HG03108 (cell line): ENCODE data around the gene TXNL4A.

ENCODE experiments used
- ATAC-seq: cut with Tn5 transposase; IDR thresholded peaks from one replicate; pipeline ENCODE4 v1.9.1; 2021; ENCODE audit warnings: moderate library complexity; ENCODE audit not compliant: unreplicated experiment

TXNL4A gene

DNA sequence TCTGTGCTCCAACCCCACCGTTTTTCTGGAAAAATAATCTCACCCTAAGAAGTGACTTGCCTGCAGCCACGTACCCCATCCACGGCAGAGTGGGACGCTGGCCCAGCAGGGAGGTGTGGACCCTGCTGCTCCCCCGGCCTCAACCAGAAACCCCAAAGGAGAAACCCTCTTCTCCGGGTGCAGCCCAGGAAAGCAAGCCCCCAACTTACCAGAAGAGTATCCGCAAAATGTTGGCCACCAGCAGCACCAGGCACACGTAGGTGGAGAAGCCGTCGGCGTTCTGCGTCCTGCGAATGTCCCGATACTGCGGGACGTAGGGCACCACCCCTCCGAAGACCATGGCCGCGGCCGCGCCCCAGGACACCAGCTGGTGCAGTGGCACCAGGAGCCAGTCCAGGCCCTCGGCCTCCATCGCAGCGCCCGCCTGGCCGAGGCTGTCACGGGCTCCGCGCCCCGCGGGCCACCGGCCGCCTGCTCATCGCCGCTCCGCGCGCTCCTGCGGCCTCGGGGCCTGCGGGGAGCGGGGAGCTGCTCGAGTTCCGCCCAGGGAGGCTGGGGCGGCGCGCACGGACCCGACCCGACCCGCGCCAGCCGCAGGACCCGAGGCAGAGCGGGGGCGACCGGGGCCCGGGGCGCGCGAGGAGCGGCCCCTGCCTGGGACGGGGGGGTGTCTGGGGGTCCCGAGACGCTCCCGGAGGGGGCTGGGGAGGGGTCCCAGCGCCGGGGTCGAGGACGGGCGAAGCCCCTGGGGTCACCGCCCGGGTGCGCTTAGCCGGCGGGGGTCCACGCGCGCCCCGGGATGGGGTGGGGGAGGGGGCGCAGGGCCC lies 37.6 kb downstream of the TXNL4A start:
- peak; percentile 24 for ATAC-seq

DNA sequence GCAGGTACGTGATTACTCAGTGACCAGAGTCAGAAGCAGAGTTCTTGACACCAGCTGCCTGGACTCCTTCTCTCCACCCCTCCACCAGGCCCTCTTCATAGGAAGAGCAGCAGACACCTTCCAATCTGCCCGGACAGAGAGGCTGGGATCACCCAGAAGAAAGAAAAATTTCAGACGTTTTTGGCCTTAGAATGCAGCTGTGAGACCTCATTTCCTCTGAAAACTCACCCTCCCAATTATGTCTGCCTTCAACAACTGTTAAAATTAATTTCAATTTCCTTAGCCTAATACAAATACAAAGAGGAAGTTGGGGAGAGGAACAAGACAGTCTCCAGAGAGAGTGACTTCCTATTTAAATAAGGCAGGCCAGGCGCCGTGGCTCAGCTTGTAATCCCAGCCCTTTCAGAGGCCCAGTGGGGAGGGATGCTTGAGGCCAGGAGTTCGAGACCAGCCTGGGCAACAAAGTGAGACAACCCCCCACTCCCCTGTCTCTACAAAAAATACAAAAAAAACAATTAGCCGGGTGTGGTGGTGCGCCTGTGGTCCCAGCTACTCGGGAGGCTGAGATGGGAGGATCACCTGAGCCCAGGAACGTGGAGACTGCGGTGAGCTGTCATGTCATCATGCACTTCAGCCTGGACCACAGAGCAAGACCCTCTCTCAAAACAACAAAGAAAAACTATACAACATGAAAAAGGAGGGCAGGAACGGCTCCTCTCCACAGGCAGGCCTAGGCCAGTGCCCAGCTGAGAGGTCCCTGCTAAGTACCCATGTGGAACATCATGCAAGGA lies 38.5 kb downstream of the TXNL4A start:
- ATAC-seq, result no peak

GRCh38 chr18:79948719-79949411 lies 39.5 kb downstream of the TXNL4A start:
- ATAC-seq, result no peak

GRCh38 chr18:79947881-79948610 lies 40.3 kb downstream of the TXNL4A start:
- no peak for ATAC-seq

GRCh38 chr18:79947054-79947755 lies 41.2 kb downstream of the TXNL4A start:
- no peak for ATAC-seq

DNA sequence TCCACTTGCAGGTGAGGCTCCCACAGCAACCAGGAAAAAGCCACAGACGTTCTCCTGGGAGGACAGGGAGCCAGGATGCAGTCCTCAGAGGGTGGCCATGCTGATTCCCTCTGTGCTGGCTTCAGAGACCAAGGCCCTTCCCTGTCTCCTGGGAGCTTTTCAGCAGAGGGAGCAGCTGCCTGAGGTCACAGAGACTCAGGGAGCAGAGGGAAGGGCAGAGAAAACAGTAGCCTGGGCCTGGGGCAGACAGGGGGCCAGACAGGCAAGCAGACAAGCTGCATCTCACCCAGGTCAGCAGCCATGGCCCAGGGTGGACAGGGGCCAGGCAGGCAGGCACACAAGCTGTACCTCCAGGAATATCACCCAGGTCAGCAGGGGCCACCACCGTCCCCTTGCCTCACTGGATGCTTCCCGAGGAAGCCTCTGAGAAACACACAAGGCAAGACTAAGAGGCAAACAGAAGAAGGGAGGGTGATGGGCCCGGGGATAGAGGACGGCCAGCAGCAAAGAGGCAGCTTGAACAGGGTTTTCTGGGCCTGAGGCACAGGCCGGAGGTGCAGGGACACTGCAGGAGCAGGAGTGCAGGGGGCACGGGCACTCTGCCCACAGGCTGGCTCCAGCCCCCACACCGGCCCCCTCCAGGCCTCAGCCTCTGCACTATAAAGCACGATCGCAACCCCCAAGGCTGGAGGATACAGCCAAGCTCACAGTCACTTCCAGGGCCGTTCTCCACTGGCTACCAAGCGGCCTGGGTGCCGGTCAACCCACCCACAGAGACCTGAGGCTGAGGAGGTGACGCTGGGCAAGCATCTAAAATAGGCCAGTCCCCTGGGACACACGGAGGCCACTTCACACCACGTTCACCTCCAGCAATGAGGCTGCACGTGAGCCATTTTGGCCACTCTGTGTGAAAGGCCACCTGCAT lies 43.0 kb downstream of the TXNL4A start:
- ATAC-seq, result no peak

DNA sequence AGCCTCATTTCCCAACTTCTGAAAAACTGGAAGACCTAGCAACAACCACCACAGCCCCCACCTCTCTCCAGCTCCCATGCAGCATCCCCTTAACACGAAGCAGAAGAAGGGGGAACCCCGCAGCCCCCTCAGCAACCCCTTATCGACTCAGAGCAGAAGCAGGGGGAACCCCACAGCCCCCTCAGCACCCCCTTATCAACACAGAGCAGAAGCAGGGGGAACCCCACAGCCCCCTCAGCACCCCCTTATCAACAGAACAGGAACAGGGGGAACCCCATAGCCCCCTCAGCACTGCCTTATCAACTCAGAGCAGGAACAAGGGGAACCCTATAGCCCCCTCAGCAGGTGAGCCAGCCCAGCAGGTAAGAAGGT lies 43.6 kb downstream of the TXNL4A start:
- ATAC-seq, result no peak

GRCh38 chr18:79944126-79944731 lies 44.1 kb downstream of the TXNL4A start:
- no peak for ATAC-seq

DNA sequence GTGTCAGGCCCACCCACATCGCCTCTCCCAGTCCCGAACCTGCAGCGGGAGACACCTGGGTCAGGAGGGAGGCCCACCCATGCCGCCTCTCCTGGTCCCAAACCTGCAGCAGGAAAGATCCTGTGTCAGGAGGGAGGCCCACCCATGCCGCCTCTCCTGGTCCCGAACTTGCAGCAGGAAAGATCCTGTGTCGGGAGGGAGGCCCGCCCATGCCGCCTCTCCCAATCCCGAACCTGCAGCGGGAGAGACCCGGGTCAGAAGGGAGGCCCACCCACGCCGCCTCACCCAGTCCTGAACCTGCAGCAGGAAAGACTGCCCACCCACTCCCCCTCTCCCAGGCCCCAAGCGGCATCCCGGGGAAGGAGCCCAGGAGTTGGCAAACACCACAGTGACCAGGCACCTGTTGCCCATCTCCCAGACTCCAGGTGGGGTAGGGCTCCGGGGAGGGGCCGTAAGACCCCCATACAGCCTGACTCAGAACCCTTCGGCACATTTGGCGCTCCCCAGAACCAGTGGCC lies 44.7 kb downstream of the TXNL4A start:
- no peak for ATAC-seq

DNA sequence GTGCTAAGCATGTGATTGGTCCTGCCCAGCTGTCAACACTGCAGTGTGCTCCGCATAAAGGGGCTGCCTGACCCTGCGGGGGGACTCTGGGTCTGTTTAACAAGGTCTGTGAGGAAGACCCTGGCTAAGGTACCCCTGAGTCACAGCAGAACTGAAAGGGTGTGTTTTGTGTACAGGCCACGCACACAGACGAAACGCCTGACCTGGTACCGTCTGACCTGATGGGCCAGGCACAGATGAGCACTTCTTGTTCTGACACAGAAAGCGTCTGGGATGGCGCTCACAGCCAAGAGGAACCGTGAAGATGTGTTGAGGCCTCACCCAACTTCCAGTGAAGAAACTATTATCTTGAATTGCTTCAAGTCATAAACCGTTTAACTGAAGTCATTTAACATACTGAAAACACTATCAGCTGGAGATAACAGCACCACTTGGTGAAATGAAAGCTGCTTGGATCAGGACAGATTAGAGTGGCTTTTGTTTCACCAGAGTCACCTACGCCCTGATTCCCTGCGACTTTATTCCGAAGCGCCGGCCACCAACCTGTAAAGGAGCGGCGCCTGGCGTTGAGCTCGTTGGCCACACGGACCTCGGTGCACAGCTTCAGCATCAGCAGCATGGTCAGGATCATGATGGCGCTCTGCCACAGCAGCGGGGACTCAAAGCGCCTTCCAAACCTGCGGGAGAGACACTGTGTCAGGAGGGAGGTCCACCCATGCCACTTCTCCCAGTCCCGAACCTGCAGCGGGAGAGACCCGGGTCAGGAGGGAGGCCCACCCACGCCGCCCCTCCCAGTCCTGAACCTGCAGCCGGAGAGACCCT lies 45.4 kb downstream of the TXNL4A start:
- ATAC-seq, result no peak

DNA sequence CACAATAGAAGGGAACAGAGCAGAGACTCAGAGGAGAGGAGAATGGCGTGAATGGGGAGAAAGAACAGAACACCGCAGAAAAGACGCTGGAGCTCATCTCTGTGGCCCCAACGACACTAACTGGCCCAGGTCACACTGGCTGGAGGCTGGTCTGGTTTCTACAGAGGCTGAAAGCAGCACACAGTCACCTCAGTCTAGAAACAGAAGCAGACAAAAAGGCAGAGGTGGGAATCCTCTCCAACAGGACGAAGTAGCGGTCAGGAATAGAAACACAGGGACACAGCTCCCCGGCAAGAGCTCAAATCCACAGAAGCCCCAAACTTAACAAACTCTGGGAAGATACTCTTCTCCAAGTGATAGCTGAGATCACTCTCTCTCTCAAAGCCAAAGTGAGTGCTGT lies 46.2 kb downstream of the TXNL4A start:
- no peak for ATAC-seq

GRCh38 chr18:79941473-79942119 lies 46.8 kb downstream of the TXNL4A start:
- ATAC-seq, result no peak

DNA sequence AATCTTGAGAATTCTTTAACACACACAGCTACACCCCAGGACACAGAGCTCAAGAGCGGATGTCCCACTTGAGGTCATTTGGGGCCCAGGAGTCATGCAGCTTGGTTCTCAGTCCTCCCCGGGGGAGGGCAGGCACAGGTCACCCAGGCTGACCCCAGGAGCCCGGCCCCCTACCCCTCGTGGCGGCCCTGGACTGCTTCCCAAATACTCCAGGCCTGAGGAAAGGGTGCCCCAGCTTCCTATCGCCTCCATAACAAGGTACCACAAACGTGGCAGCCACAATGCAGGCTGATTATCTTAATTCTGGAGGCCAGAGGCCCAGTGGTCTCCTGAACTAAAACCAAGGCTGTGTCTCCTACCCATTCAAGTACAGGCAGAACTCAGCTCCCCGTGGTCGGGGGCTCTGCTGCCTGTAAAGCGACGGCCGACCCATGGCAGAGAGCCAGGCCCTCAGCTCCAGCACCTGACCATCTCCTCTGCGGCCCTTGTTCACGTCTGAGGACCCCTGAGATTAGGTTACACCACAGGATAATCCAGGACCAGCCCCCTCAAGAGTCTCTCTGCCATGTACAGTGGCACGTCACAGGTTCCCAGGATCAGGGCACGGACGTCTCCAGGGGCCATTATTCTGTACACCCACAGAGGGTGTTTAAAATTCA lies 47.4 kb downstream of the TXNL4A start:
- ATAC-seq, result no peak

DNA sequence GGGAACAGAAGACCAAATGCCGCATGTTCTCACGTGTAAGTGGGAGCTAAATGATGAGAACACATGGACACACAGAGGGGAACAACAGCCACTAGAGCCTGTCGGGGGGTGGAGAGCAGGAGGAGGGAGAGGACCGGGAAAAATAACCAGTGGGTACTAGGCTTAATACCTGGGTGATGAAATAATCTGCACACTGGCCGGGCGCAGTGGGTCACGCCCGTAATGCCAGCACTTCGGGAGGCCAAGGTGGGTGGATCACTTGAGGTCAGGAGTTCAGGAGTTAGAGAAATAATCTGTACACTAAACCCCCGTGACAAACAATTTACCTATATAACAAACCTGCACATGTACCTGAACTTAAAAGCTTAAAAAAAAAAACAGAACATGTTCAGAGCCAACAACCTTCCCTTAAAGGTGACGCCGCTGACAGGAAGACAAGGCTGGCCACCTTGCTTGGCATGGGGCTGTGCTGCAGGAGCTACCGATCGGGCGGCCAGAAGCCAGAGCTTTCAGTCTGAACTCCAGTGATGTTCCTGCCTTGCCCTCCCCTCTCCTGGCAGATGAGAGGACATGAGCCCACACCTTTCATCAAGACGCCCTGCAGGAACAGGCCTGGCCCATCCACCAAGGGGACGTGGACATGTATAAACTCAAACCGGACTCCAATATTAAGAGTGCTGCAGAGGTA lies 48.1 kb downstream of the TXNL4A start:
- no peak for ATAC-seq

DNA sequence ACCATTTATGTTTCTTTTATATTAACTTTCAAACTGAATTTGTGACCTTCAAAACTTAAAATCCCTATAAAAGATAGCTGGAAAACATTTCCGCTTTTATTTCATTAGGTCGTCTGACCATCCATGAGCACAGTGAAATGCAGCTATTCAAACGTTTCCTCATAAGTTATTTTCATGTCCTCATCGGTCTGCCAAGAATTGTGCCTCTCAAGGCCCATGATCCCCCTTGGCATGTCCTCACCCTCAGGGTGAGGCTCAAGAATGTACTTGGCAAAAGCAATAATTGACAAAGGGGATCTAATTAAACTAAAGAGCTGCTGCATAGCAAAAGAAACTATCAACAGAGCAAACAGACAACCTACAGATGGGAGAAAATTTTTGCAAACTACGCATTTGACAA lies 49.3 kb downstream of the TXNL4A start:
- ATAC-seq, result no peak

DNA sequence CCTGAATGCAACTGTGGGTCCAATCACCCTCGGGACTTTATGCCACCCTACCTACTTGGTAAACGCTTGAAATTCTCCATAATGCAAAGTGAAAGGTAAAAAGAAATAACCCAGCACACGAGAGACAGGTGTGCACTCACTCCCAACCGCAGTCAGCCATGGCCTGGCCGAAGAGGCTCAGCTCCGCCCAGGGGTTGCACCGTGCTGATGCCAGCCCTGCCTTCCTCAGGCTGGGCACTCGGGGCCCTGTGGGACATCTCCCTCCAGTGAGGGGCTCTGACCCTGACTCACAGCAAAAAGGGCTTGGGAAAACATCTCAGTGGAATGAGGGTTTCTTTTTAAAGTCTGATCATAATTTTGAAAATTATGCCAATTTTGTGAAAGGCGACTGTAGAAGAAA lies 50.2 kb downstream of the TXNL4A start:
- no peak for ATAC-seq
